HG02852 (cell line): ENCODE data around the gene P3R3URF.

Experiments used
- ATAC-seq: cut with Tn5 transposase; IDR thresholded peaks from one replicate; pipeline ENCODE4 v1.9.1; 2021; ENCODE audit warnings: mild to moderate bottlenecking, moderate library complexity; ENCODE audit not compliant: unreplicated experiment

Gene P3R3URF

GRCh38 chr1:46174448-46175231, 1.6 kb downstream of the P3R3URF start, which contains the start of gene TSPAN1:
Gene TSPAN1, plus strand, starts transcription at chr1:46175087. Its CDS starts 6,021 bp downstream, at chr1:46181108.
- ATAC-seq, result no peak

- no peak for ATAC-seq
Observed at GRCh38 chr1:46173361-46173856, 2.9 kb downstream of the P3R3URF start.

GRCh38 chr1:46172321-46172720, 4.0 kb downstream of the P3R3URF start:
- ATAC-seq, result no peak

- no peak for ATAC-seq
Observed at GRCh38 chr1:46171871-46172270, 4.4 kb downstream of the P3R3URF start.

- ATAC-seq, result no peak
Observed at GRCh38 chr1:46171351-46171750, 4.9 kb downstream of the P3R3URF start.

GRCh38 chr1:46169811-46170454, 6.4 kb downstream of the P3R3URF start:
- no peak for ATAC-seq

- no peak for ATAC-seq
Observed at GRCh38 chr1:46168477-46168876, 7.8 kb downstream of the P3R3URF start.

GRCh38 chr1:46166521-46167462, 9.5 kb downstream of the P3R3URF start:
- ATAC-seq, result no peak

GRCh38 chr1:46160212-46160611, 16.1 kb downstream of the P3R3URF start:
- no peak for ATAC-seq

GRCh38 chr1:46159516-46159915, 16.8 kb downstream of the P3R3URF start:
- no peak for ATAC-seq

GRCh38 chr1:46158312-46159281, 17.7 kb downstream of the P3R3URF start:
- no peak for ATAC-seq

GRCh38 chr1:46157916-46158311, 18.4 kb downstream of the P3R3URF start:
- ATAC-seq, result no peak

GRCh38 chr1:46153732-46154131, 22.6 kb downstream of the P3R3URF start:
- no peak for ATAC-seq

- no peak for ATAC-seq
Observed at GRCh38 chr1:46153228-46153627, 23.1 kb downstream of the P3R3URF start.

- ATAC-seq, result no peak
Observed at GRCh38 chr1:46152016-46152415, 24.3 kb downstream of the P3R3URF start.

GRCh38 chr1:46150085-46150484, 26.2 kb downstream of the P3R3URF start:
- ATAC-seq, result no peak

- ATAC-seq, result no peak
Observed at GRCh38 chr1:46148318-46148717, 28.0 kb downstream of the P3R3URF start.

- no peak for ATAC-seq
Observed at GRCh38 chr1:46137916-46138315, 38.4 kb downstream of the P3R3URF start.

GRCh38 chr1:46136711-46137110, 39.6 kb downstream of the P3R3URF start:
- no peak for ATAC-seq
